HepG2 (cell line): ENCODE results near the gene FOLR3.

Experiments used
- MIXL1 ChIP-seq: IDR thresholded peaks from 2 replicates; pipeline ENCODE4 v1.6.1; 2016
- REPIN1 ChIP-seq: sonication (generic); formaldehyde crosslinking; IDR thresholded peaks from 2 replicates; pipeline ENCODE4 v1.8.0; 2022; ENCODE audit warnings: missing genetic modification reagents, low read depth, mild to moderate bottlenecking, borderline replicate concordance
- STAT5B ChIP-seq: sonication (generic); formaldehyde crosslinking; IDR thresholded peaks from 2 replicates; pipeline ENCODE4 v1.4.0; 2020; ENCODE audit warnings: missing genetic modification reagents
- ZBTB8A ChIP-seq: sonication (generic); formaldehyde crosslinking; IDR thresholded peaks from 2 replicates; pipeline ENCODE4 v1.4.0; 2020; ENCODE audit warnings: mild to moderate bottlenecking, low read depth, missing genetic modification reagents, borderline replicate concordance
- TF ChIP-seq, protein P1 (sequence below): IDR thresholded peaks from 2 replicates; pipeline ENCODE4 v1.6.1; 2016

- TF ChIP-seq STAT5B (CRISPR knock-in tag) (no peak), MIXL1 (CRISPR knock-in tag) (no peak), ZBTB8A (CRISPR knock-in tag) (no peak), REPIN1 (no peak)
- TF ChIP-seq, protein P1, sequence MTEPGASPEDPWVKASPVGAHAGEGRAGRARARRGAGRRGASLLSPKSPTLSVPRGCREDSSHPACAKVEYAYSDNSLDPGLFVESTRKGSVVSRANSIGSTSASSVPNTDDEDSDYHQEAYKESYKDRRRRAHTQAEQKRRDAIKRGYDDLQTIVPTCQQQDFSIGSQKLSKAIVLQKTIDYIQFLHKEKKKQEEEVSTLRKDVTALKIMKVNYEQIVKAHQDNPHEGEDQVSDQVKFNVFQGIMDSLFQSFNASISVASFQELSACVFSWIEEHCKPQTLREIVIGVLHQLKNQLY (CRISPR knock-in tag): no peak
Observed at GRCh38 chr11:72122607-72123006, 12.9 kb upstream of the FOLR3 start.
